Activated naive CD8-positive, alpha-beta T cell treated with anti-CD3 and anti-CD28 coated beads, Interleukin-2, amount 10 ng/mL, durations not matched to agents 7 days and 5 days (primary cell): ENCODE data around the gene SLC24A3. TPM values are rescaled to one million over a fixed set of nuclear protein-coding genes. Genes with fewer than 3 reads are reported as not detected.

Experiments used
- ATAC-seq: fragments of 150-1000 bp; cut with Tn5 transposase; one replicate; pipeline ENCODE4 v1.10.0; 2021; ENCODE audit warnings: low read depth, moderate library complexity
- POLR2A ChIA-PET: fragments of 350-600 bp; sonication (Branson Sonifier 250); formaldehyde crosslinking; loops from one replicate; lab custom pipeline; 2021; ENCODE audit warnings: antibody characterized with exemption; lab: Charles Lee
- DNase-seq: peaks from one replicate; pipeline ENCODE4 v3.0.0; 2021
- H3K27ac Mint-ChIP-seq: one replicate; pipeline ENCODE4 v1.8.0; 2022; ENCODE audit warnings: mild to moderate bottlenecking, mixed read lengths
- H3K27me3 Mint-ChIP-seq: one replicate; pipeline ENCODE4 v1.8.0; 2022; ENCODE audit warnings: mild to moderate bottlenecking, moderate library complexity, mixed read lengths
- H3K36me3 Mint-ChIP-seq: one replicate; pipeline ENCODE4 v1.8.0; 2021; ENCODE audit warnings: mild to moderate bottlenecking, mixed read lengths
- H3K4me1 Mint-ChIP-seq: one replicate; pipeline ENCODE4 v1.8.0; 2021; ENCODE audit warnings: mixed read lengths
- H3K4me3 Mint-ChIP-seq: one replicate; pipeline ENCODE4 v1.8.0; 2022; ENCODE audit warnings: mild to moderate bottlenecking, moderate library complexity, mixed read lengths
- H3K9me3 Mint-ChIP-seq: one replicate; pipeline ENCODE4 v1.8.0; 2021; ENCODE audit warnings: mixed read lengths
- total RNA-seq, 2 experiments: library from RNA; stranded (reverse); gene quantifications; one replicate each; pipeline ENCODE4 v1.2.3, GENCODE V29; 2021

Gene SLC24A3
- total RNA-seq, 2 experiments from 2014 or later = not detected

GRCh38 chr20:19714579-19714840 lies 502.1 kb downstream of the SLC24A3 start:
- no peak for DNase-seq
- no peak for ATAC-seq
- H3K9me3 Mint-ChIP-seq = peaks cover 7% of the 10 kb centered on the region
- no peak overlapping the region for H3K27ac Mint-ChIP-seq
- H3K4me1 Mint-ChIP-seq = no peaks in the 10 kb centered on the region
- no peak overlapping the region for H3K4me3 Mint-ChIP-seq
- H3K27me3 Mint-ChIP-seq = no peaks in the 10 kb centered on the region
- H3K36me3 Mint-ChIP-seq = no peaks in the 10 kb centered on the region
- POLR2A ChIA-PET = no interaction called here

GRCh38 chr20:19715986-19716385 lies 503.5 kb downstream of the SLC24A3 start:
- H3K4me3 Mint-ChIP-seq = no peak overlapping the region
- no peaks in the 10 kb centered on the region for H3K4me1 Mint-ChIP-seq
- POLR2A ChIA-PET = no interaction called here
- H3K27me3 Mint-ChIP-seq = no peaks in the 10 kb centered on the region
- H3K27ac Mint-ChIP-seq = no peak overlapping the region
- no peaks in the 10 kb centered on the region for H3K36me3 Mint-ChIP-seq
- ATAC-seq (no peak), DNase-seq (no peak)
- H3K9me3 Mint-ChIP-seq = peaks cover 5% of the 10 kb centered on the region

GRCh38 chr20:19718880-19719279 lies 506.4 kb downstream of the SLC24A3 start:
- POLR2A ChIA-PET = no interaction called here
- Mint-ChIP-seq H3K4me3 (no peak overlapping the region), H3K36me3 (no peaks in the 10 kb centered on the region), H3K9me3 (peaks cover 2% of the 10 kb centered on the region), H3K27me3 (no peaks in the 10 kb centered on the region), H3K4me1 (no peaks in the 10 kb centered on the region), H3K27ac (no peak overlapping the region)
- no peak for DNase-seq
- no peak for ATAC-seq

DNA sequence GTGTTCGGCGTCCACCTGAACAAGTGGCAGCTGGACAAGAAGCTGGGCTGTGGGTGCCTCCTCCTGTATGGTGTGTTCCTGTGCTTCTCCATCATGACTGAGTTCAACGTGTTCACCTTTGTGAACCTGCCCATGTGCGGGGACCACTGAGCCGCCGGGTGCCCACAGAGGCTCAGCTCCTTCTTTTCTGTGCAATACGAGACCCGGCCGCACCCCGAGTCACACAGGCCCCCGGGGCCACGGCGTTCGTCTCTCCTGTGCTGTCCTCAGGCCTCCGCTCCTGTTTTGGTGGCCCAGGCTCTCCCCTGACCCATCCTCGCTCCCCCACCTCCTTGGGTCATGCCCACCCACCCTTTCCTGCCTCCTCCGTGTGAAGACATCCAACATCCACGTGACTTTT lies 508.5 kb downstream of the SLC24A3 start:
- POLR2A ChIA-PET = no interaction called here
- Mint-ChIP-seq H3K27me3 (peaks cover 2% of the 10 kb centered on the region), H3K9me3 (no peaks in the 10 kb centered on the region), H3K4me3 (no peak overlapping the region), H3K4me1 (no peaks in the 10 kb centered on the region), H3K36me3 (no peaks in the 10 kb centered on the region), H3K27ac (no peak overlapping the region)
- ATAC-seq (no peak), DNase-seq (no peak)

DNA sequence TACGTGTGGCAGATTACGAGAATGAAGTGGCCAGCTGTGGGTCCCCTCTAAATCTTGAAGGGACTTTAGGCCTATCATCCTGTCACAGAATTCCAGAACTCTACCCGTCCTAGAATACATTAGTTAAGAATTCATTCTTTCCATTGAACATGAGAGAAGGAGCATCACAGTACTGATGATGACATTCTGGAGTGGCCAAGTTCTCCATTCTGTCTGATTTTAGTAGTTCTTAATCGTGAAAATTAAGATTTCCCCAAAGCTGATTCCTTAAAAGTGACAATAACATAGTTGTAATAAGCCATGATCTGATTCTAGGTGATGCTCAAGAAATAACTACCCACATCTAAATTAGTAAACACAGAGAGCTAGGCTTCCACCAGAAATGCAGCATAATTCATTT lies 510.6 kb downstream of the SLC24A3 start:
- Mint-ChIP-seq H3K36me3 (no peaks in the 10 kb centered on the region), H3K27me3 (peaks cover 2% of the 10 kb centered on the region), H3K27ac (no peak overlapping the region), H3K9me3 (no peaks in the 10 kb centered on the region), H3K4me3 (no peak overlapping the region), H3K4me1 (no peaks in the 10 kb centered on the region)
- DNase-seq = no peak
- no peak for ATAC-seq
- POLR2A ChIA-PET = no interaction called here

DNA sequence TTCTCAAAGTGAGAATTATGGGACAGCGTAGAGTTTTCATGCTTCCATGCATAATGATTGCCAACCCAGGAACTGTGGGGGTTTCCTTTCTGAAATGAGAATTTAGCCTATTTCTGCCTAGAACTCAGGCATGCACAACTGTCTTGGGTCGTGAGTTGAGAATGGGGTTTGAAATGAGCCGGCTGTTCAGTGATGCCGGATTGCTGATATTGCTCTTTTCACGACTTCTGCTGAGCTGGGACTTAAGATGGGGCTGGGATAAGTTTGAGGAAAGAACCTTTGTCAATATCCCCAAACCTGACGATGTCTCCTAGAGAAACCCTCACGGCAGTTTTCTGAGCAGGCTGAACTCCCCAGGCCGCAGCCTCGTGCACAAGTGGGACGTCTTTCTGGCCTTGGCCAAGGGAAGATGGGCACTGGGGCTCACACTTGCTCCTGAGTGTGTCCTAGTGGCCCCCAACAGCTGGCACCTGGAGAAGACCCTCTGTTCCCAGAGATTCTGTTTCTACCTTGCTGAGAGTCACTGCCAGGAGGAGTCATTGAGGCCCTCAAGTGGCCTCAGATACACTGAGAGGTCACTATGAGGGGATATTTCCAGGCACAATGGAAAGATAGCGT lies 511.5 kb downstream of the SLC24A3 start:
- Mint-ChIP-seq H3K36me3 (no peaks in the 10 kb centered on the region), H3K27ac (no peak overlapping the region), H3K4me3 (no peak overlapping the region), H3K9me3 (no peaks in the 10 kb centered on the region), H3K27me3 (peaks cover 2% of the 10 kb centered on the region), H3K4me1 (no peaks in the 10 kb centered on the region)
- DNase-seq (no peak), ATAC-seq (no peak)
- POLR2A ChIA-PET = no interaction called here

GRCh38 chr20:19725373-19725772 lies 512.9 kb downstream of the SLC24A3 start:
- POLR2A ChIA-PET = no interaction called here
- Mint-ChIP-seq H3K9me3 (no peaks in the 10 kb centered on the region), H3K36me3 (no peaks in the 10 kb centered on the region), H3K27me3 (peaks cover 2% of the 10 kb centered on the region), H3K4me3 (no peak overlapping the region), H3K4me1 (no peaks in the 10 kb centered on the region), H3K27ac (no peak overlapping the region)
- no peak for DNase-seq
- ATAC-seq = no peak

DNA sequence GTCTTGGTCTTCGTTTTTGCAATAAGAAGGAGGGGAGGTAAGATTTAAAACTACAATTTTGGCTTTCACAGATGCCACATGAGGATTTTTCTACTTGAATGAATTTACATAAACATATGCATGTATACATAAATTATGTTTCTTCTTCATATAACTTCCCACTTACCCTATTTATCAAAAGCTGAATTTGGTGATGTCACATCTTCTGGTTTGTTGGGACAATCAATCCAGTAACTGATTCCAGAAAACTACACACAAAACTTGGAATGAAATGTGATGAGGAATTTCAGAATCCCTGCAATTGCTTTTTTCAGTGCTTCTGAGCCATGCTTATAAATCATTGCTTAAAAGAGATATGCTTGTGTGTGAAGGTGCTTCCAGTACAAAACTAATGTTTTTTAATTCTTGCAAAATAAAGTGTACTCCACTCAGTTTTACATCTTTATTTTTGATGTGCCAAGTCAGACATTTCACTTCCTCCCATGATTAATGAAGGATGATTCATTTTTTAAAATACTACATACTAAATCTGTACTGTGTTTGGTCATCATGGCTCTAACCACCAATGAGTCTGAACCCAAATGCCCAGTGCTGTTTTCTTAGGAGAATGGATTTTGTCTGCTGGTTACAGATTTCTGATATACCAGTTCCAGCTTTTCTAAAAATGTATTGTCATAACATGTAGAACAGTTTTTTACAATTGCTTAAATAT lies 513.5 kb downstream of the SLC24A3 start:
- no peaks in the 10 kb centered on the region for H3K9me3 Mint-ChIP-seq
- no peak for ATAC-seq
- no peak for DNase-seq

DNA sequence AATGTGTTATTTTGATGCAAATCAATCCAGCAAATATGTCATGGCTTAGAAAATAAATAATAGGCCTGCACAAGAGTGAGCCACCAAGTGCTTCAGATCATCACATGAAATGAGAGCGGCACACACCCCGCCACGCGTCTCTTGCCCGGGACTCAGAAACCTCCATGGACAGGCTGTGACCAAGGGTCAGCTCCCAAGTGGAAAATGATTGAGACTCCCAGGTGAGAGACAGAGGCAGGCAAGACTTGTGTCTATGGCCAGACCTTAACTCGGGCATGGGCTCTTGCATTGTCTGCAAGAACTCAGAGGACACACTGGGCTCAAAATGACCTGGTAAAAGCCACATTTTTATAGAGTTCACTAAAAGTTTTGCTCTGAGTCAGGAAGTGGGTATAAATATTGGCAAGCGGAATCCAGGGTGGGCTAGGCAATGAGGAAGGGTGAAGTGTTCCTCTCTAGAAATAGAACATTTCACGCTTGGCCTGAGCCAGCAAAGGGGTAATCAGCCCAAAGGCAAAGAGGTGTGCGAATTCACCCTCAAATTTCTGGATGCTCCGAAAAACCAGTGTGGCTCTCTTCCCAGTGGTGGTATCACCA lies 514.9 kb downstream of the SLC24A3 start:
- POLR2A ChIA-PET = no interaction called here
- Mint-ChIP-seq H3K9me3 (no peaks in the 10 kb centered on the region), H3K36me3 (no peaks in the 10 kb centered on the region), H3K27ac (no peak overlapping the region), H3K4me3 (no peak overlapping the region), H3K27me3 (peaks cover 2% of the 10 kb centered on the region), H3K4me1 (no peaks in the 10 kb centered on the region)
- no peak for ATAC-seq
- DNase-seq = no peak

More for the DNA sequence above, 513.5 kb downstream of the SLC24A3 start:
- H3K4me3 Mint-ChIP-seq = no peak overlapping the region
- H3K27ac Mint-ChIP-seq = no peak overlapping the region
- H3K4me1 Mint-ChIP-seq = no peaks in the 10 kb centered on the region
- POLR2A ChIA-PET = no interaction called here
- peaks cover 2% of the 10 kb centered on the region for H3K27me3 Mint-ChIP-seq
- H3K36me3 Mint-ChIP-seq = no peaks in the 10 kb centered on the region

GRCh38 chr20:19729672-19730071 lies 517.2 kb downstream of the SLC24A3 start:
- H3K27me3 Mint-ChIP-seq = peaks cover 2% of the 10 kb centered on the region
- H3K27ac Mint-ChIP-seq = no peak overlapping the region
- H3K36me3 Mint-ChIP-seq = no peaks in the 10 kb centered on the region
- ATAC-seq (no peak), DNase-seq (no peak)
- POLR2A ChIA-PET = no interaction called here
- H3K4me1 Mint-ChIP-seq = no peaks in the 10 kb centered on the region
- no peaks in the 10 kb centered on the region for H3K9me3 Mint-ChIP-seq
- H3K4me3 Mint-ChIP-seq = no peak overlapping the region

DNA sequence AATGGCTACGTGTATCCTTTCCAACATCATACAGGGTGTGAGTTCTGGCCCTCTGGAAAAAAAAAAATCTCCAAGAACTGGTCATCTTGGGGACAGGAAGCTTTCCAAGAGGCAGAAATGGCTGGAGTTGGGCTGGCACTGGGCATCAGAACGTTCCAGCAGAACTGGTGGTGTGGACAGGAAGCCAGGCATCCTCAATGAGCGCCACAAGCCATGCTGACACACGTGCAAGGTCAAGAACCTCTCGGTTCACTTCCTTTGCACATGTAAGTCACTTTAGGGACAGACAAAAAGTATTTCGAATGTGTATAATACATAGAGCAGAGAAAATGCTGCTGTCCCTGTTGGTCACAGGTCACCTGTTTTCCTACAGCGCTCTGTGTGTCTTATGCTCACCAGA lies 518.3 kb downstream of the SLC24A3 start:
- H3K27ac Mint-ChIP-seq = no peak overlapping the region
- H3K9me3 Mint-ChIP-seq = no peaks in the 10 kb centered on the region
- no peaks in the 10 kb centered on the region for H3K4me1 Mint-ChIP-seq
- POLR2A ChIA-PET = no interaction called here
- DNase-seq (no peak), ATAC-seq (no peak)
- no peak overlapping the region for H3K4me3 Mint-ChIP-seq
- no peaks in the 10 kb centered on the region for H3K27me3 Mint-ChIP-seq
- no peaks in the 10 kb centered on the region for H3K36me3 Mint-ChIP-seq

DNA sequence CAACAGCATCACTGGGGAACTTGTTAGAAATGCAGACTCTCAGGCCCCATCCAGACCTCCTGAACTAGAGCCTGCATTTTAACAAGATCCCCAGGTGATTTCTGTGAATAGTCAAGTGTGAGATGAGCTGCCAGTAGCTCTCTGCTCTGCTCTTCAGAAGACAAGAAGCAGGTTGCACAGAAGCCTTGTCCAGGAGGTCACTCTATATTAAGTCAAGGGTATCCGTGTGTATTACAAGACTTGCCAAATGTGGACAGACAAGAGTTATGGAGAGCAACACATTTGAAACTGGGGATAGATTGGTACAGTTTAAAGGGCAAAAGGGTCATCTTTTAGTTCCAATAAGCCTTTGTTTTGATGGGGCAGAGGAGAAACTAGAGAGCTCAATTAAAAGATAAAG lies 522.4 kb downstream of the SLC24A3 start:
- Mint-ChIP-seq H3K4me3 (no peak overlapping the region), H3K4me1 (no peaks in the 10 kb centered on the region), H3K27me3 (no peaks in the 10 kb centered on the region), H3K36me3 (no peaks in the 10 kb centered on the region), H3K9me3 (no peaks in the 10 kb centered on the region), H3K27ac (no peak overlapping the region)
- DNase-seq (no peak), ATAC-seq (no peak)
- POLR2A ChIA-PET = no interaction called here

- no peak overlapping the region for H3K4me3 Mint-ChIP-seq
- no peaks in the 10 kb centered on the region for H3K4me1 Mint-ChIP-seq
- no peaks in the 10 kb centered on the region for H3K36me3 Mint-ChIP-seq
- ATAC-seq (no peak), DNase-seq (no peak)
- POLR2A ChIA-PET = no interaction called here
- H3K27ac Mint-ChIP-seq = no peak overlapping the region
- no peaks in the 10 kb centered on the region for H3K27me3 Mint-ChIP-seq
- H3K9me3 Mint-ChIP-seq = no peaks in the 10 kb centered on the region
These were observed 523.0 kb downstream of the SLC24A3 start for GRCh38 chr20:19735446-19735845.

GRCh38 chr20:19737025-19737424 lies 524.6 kb downstream of the SLC24A3 start:
- ATAC-seq = no peak
- Mint-ChIP-seq H3K4me3 (no peak overlapping the region), H3K9me3 (no peaks in the 10 kb centered on the region), H3K27ac (no peak overlapping the region), H3K4me1 (no peaks in the 10 kb centered on the region), H3K36me3 (no peaks in the 10 kb centered on the region), H3K27me3 (no peaks in the 10 kb centered on the region)
- POLR2A ChIA-PET = no interaction called here
- no peak for DNase-seq
